HS-27A (cell line): ENCODE data around the gene UNC5C.

ENCODE experiments used
- DNase-seq: peaks from one replicate; pipeline ENCODE4 v3.0.0-alpha.2; 2012; ENCODE audit warnings: low read depth, missing footprints

Gene UNC5C

GRCh38 chr4:95216636-95217035 lies 332.1 kb downstream of the UNC5C start:
- DNase-seq, result no peak

- DNase-seq, result no peak
Observed at GRCh38 chr4:95215991-95216605, 332.7 kb downstream of the UNC5C start.

GRCh38 chr4:95215043-95215442 lies 333.7 kb downstream of the UNC5C start:
- DNase-seq, result no peak

GRCh38 chr4:95214408-95214807 lies 334.4 kb downstream of the UNC5C start:
- no peak for DNase-seq

- no peak for DNase-seq
Observed at GRCh38 chr4:95213366-95213765, 335.4 kb downstream of the UNC5C start.

GRCh38 chr4:95212692-95213091 lies 336.1 kb downstream of the UNC5C start:
- no peak for DNase-seq

DNA sequence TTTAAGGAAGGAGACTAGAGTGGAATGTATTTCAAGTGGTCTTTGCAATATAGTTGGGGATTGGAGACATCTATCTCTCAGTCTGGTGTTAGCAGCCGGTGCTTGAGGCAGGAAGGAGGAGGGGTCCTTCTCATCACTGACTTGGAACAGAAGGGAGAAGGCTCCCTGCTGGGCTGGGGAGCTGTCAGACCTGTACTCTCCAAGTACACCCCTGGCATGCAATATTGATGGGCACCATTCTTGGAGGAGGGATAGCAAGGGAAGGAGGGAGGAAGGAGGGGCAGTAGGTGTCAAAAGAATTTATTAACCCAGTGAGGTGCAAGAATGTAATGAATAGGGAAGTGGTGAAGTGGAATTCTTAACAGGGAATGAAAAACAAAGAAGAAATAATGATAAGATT lies 338.8 kb downstream of the UNC5C start:
- DNase-seq, result no peak

DNA sequence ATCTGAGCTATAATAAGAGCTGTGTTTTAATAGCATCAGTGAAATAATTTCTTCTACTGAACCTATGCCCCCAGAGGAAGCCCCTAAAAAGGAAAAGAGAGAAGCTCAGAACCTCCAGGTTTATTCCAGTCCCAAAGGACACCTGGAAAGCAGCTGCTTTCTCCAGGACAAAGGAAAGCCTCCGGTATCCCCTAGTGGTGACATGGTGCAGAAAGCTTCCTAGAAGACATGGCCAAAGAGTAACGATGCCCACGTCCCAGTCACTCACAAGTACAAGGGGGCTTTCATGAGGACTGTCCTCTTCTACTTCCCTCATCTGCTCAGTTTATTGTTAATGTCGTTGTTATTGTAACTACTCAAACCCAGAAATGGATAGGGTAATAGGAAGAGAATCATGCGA lies 343.9 kb downstream of the UNC5C start:
- no peak for DNase-seq

DNA sequence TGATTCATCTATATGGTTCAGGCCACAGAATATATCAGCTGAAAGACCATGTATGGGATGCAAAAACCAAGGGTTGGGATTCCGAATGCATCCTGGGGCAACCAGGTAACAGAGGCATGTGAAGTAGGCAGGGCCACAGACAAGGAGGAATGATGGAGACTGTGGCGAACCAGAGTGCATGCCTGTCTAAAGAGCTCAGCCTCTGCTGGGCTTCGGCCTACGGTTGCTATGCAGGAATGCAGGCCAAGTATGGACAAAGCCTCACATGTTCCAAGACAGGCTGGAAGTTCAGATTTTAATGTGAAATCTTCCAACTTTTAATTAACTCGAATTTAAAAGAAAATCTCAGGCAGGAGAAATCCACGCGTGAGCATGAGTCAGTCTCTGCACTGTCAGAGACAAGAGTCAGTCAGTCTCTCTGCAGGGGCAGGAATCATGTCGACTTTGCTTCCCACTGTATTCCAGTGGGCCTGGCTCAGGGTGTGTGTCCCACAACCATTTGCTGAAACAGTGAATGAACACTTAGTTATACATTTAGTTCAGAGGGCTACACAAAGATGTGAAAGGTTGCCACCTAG lies 344.4 kb downstream of the UNC5C start:
- DNase-seq, result no peak

- no peak for DNase-seq
Observed at GRCh38 chr4:95198961-95199360, 349.8 kb downstream of the UNC5C start.

- no peak for DNase-seq
Observed at GRCh38 chr4:95197353-95197752, 351.4 kb downstream of the UNC5C start.

- no peak for DNase-seq
Observed at GRCh38 chr4:95193391-95194224, 355.2 kb downstream of the UNC5C start.

GRCh38 chr4:95191537-95191936 lies 357.2 kb downstream of the UNC5C start:
- DNase-seq, result no peak

DNA sequence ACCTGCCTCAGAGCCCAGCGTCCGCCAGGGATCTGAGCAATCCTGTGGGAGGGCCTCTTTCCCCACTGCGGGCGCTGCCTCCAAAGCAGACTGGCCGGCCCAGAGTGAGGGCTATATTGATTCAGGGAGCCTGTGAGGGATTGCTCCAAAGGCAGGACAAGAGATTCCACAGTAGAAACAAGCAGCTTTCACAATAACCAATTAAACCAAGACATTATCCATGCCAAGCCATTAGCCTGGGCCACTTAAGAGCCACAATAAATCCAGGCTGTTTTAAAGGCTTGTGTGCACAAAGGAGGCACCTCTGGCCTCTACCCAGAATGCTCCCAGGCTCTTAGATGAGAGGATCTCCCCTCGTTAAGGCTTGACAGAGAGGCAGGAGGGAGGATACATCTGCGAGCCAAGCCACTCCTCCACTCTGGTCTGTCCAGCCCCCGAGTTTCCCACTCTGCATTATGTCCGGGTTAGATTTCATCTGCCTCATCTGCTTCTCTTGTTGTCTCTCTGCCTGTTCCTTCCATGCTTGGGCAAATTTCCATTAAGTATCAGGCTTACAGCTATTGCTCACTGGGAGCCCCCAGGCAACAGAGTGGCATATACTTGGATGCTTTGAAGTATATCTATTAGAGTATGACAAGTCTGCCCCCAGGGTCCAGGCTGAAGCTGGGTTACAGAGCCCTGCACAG lies 357.9 kb downstream of the UNC5C start:
- DNase-seq, result no peak

- no peak for DNase-seq
Observed at GRCh38 chr4:95188701-95189370, 359.9 kb downstream of the UNC5C start.

DNA sequence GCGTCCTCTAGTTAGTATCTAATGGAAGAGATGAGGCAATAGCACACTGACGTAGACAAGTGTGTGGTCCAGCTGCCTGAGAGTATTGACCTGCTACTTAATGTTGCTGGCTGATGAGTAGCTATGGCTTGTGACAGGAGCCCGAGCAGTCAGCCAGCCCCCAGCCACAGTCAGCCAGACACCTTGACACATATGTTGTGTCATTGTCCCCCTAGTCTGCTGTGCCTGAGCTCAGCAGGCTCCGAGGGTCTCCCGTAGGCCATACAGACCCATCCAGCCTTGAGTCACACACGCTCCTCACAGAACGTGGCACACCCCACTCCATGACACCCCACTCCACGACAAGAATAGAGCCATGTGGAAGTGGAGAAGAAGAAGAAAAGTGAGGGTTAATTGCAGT lies 362.1 kb downstream of the UNC5C start:
- no peak for DNase-seq

GRCh38 chr4:95183656-95184408 lies 364.9 kb downstream of the UNC5C start:
- no peak for DNase-seq

DNA sequence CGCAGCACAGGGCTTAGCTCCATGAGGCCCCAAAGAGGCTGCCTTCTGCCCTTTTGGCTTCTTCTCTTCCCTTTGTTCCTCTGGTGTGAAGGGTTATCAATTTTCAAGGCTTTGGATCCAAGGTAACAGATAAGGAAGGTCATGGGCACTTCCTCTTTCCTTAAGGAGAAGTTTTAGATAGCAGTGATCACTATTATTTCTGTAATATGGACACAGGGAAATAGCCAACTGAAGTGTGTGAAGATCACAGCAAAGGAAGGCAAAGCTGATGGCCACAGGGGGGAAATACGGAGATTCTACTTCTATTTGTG lies 366.8 kb downstream of the UNC5C start:
- DNase-seq, result no peak

- no peak for DNase-seq
Observed at GRCh38 chr4:95181243-95181995, 367.4 kb downstream of the UNC5C start.

GRCh38 chr4:95180531-95181242 lies 368.1 kb downstream of the UNC5C start:
- no peak for DNase-seq
